Measurements from ENCODE around the gene FCN3.

The FCN3 gene

DNA sequence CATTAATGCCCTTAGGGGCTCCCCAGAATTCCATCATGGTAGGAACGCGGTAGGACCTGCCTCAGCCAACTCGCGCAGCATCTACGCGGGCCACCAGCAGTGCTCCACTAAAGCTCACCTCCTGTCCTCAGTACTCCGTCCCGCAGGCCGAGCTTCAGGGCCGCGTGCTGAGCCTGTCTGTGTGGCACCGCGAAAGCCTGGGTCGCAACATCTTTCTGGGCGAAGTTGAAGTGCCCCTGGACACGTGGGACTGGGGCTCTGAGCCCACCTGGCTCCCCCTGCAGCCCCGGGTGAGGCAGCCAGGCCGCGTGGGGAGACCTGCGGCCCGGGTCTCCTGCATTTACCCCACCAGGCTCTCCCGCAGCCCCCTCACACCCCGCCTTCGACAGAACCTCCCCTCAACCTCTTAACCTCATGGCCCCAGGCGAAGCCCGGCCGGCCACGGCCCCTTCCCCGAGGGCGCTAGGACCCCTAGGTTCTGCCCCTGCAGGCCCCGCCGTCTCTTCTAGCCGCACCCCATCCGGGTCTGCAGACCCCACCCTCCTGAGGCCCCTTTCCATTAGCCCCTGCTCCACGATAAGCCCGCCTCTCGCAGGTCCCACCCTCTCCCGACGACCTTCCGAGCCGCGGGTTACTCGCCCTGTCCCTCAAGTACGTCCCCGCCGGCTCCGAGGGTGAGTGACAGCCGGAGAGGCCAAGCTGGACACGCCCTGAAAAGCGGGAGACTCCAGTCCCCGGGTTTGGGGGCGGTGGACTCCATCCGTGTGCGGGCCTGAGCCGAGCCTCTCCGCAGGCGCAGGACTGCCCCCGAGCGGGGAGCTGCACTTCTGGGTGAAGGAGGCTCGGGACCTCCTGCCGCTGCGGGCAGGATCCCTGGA, 23.7 kb downstream of the FCN3 start:
- H3K4me3 ChIP-seq (ENCODE audit: control insufficient read depth, low read depth, low read length) = no peak overlapping the region
- TF ChIP-seq CTCF (conservative IDR thresholded peaks at IDR 0.05; ENCODE audit: control insufficient read depth, insufficient read depth, low read depth, low read length) = no peak
- DNase-seq (ENCODE audit: low read depth) = no peak

DNA sequence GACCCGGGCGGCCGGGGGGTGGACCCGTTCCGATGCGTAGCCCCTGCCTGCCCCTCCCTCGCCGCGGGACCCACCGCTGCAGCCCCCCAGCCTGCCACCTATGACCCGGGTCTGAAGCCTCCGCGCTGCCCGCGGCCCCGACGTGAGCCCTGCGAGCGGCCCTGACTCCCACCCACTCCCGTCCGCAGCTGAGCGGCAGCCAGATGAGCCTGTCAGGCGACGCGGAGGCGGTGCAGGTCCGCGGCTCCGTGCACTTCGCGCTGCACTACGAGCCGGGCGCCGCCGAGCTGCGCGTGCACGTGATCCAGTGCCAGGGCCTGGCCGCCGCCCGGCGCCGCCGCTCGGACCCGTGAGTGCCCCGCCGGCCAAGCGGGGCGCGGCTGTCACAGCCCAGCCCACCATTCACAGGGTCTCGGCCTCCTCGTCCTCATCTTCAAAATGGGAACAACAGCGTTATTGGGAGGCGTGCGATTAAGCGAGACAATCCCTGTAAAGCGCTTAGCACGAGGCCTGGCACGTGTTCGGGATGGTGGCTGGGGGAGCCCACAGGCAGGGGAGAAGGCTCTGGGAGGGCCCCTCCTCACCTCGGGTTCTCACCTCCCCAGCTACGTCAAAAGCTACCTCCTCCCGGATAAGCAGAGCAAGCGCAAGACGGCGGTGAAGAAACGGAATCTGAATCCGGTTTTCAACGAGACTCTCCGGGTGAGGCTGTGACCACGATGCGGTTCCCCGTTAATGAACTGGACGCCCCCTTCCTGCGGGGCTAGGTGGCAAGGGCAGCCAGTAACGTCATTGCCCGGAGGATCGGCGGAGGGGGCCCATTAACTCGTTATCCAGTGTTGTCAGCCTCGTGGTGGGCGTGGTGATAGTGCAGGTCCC, 24.6 kb downstream of the FCN3 start:
- peak overlapping the region; percentile 10 for H3K4me3 ChIP-seq (ENCODE audit: control insufficient read depth, low read depth, low read length)
- peak; percentile 66 for DNase-seq (ENCODE audit: low read depth)
- no peak for TF ChIP-seq CTCF (conservative IDR thresholded peaks at IDR 0.05; ENCODE audit: control insufficient read depth, insufficient read depth, low read depth, low read length)

DNA sequence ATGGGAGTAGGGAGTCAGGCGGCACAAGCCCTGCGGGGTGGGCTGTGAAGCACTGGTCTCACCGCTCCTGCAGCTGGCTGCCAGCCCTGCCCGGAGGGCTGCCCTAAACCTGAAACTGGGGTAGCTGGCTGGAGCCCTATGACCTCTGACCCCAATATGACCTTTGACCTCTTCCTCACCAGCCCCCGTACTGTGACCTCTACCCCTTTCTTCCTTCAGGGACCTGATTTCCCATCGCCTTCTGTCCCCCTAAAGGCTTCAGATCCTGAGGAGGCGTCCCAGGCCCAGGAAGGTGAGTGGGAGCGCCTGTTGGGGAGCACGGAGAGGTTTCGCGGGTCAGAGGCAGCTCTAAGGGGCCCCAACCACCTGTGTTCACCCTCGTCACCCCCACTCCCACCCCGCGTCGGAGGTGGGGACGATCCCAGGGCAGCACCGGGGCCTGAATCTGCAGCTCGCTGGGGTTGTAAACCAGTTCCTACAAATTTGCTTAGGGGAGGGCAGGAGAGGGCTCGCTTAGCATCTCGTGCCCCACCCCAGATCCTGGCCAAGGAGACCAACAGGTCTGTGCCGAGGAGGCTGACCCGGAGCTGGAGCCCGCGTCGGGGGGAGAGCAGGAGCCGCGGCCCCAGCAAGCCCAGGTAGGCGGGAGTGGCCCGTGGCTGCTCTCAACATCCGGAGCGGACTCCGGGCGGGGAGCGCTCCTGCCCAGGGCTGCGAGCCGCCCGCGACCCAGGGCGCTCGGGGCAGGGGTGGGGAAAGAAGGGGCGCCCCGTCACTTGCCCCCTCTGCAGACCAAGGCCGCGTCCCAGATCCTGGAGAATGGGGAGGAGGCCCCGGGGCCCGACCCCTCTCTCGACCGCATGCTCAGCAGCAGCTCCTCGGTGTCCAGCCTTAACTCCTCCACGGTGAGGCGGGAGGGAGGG, 25.5 kb downstream of the FCN3 start:
- no peak for DNase-seq (ENCODE audit: low read depth)
- peak overlapping the region; percentile 10 for H3K4me3 ChIP-seq (ENCODE audit: control insufficient read depth, low read depth, low read length)
- TF ChIP-seq CTCF (conservative IDR thresholded peaks at IDR 0.05; ENCODE audit: control insufficient read depth, insufficient read depth, low read depth, low read length) = no peak

DNA sequence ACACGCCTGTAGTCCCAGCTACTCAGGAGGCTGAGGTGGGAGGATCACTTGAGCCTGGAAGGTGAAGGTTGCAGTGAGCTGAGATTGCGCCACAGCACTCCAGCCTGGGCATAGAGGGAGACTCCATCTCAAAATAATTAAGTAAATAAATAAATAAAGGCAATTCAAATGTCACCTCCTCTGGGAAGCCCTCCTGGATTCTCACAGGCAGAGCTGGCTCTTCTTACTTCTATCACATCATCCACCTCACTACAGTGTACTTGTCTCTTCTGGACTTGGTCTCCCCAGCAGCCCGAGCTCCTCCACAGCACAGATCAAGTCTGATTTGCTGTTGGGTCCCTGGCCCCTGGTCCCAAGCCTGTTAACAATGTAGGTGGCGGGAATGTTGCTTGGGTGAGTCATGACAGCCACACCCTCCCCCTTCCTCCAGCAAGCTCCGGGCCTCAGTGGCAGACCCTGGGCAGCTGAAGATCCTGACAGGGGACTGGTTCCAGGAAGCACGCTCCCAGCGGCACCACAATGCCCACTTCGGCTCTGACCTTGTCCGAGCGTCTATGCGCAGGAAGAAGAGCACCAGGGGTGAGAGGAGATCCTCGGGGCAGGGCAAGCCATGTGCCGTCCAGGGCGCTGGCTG, 27.5 kb downstream of the FCN3 start:
- no peak for DNase-seq (ENCODE audit: low read depth)
- H3K4me3 ChIP-seq (ENCODE audit: control insufficient read depth, low read depth, low read length) = no peak overlapping the region
- TF ChIP-seq CTCF (conservative IDR thresholded peaks at IDR 0.05; ENCODE audit: control insufficient read depth, insufficient read depth, low read depth, low read length) = no peak

GRCh38 chr1:27346357-27346756, 28.3 kb downstream of the FCN3 start:
- TF ChIP-seq CTCF (conservative IDR thresholded peaks at IDR 0.05; ENCODE audit: control insufficient read depth, insufficient read depth, low read depth, low read length) = no peak
- no peak for DNase-seq (ENCODE audit: low read depth)
- no peak overlapping the region for H3K4me3 ChIP-seq (ENCODE audit: control insufficient read depth, low read depth, low read length)
